ENCODE results near the gene CDKN2C. TPM values are rescaled to one million over a fixed set of nuclear protein-coding genes. Genes with fewer than 3 reads are reported as not detected.
A peak's percentile ranks its signal among the peaks of the same experiment; 100 is the strongest.

CDKN2C gene
- total RNA-seq (2014; rRNA removed; shearing (Covaris generic)) = not detected in 2 replicates
- polyA plus RNA-seq (2016; fragmentation: Nextera tagmentation; extraction: Ambion mirVana) = not detected in 2 replicates
- long read RNA-seq = 0 reads

DNA sequence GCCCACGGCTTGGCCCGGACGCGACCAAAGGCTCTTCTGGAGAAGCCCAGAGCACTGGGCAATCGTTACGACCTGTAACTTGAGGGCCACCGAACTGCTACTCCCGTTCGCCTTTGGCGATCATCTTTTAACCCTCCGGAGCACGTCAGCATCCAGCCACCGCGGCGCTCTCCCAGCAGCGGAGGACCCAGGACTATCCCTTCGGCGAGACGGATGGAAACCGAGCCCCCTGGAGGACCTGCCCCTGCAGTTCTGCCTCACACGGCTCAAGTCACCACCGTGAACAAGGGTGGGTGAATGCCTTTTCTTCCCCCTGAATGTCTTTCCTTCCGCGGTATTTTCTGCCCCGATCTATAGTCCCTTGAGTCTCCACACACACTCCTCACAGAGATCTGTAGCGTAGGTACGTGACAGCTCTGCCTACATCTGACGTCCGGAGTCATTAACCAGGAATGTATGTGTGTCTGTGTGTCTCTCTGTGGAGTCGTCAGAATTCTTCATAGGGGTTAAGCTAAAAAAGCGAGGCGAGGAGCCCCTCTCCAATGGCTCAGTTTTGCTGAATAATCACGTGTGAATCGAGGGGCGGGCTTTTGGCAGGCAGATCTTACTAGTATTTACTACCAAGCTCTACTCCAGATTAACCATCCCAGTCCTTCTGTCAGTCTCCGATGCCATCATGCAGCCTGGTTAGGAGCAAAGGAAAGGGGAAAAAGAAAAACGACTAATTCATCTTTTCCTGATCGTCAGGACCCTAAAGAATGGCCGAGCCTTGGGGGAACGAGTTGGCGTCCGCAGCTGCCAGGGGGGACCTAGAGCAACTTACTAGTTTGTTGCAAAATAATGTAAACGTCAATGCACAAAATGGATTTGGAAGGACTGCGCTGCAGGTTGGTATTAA, at the start of gene CDKN2C:
CDKN2C (plus strand) TSS at position 635 of the 898 bp plus-strand sequence; CDS start at position 759, 124 bp downstream.
- Mint-ChIP-seq H3K4me3 (peak within 1 kb of the TSS; percentile 80), H3K27ac (no peak within 1 kb of the TSS), H3K9me3 (no peaks in the 10 kb centered on the region), H3K36me3 (ENCODE audit: low read depth) (no peaks in the 10 kb centered on the region), H3K27me3 (ENCODE audit: insufficient read depth, low read depth, poor library complexity) (peaks cover 86% of the 10 kb centered on the region), H3K4me1 (peaks cover 18% of the 10 kb centered on the region)
- H3K27ac ChIP-seq (ENCODE audit: low read depth) = no peak within 1 kb of the TSS
- H3K9me2 ChIP-seq (ENCODE audit: insufficient read depth) = no peaks in the 10 kb centered on the region
- H3K36me3 ChIP-seq (ENCODE audit: insufficient read depth) = no peaks in the 10 kb centered on the region
- H3F3A ChIP-seq (replicated peaks; ENCODE audit: low read depth) = peaks cover 38% of the 10 kb centered on the region
- ATAC-seq (peak; percentile 27), DNase-seq (ENCODE audit: low spot score) (peak; percentile 61)
- no peaks in the 10 kb centered on the region for H3K79me2 ChIP-seq (replicated peaks; ENCODE audit: insufficient read depth)
- peak within 1 kb of the TSS; percentile 80 for H3K4me3 ChIP-seq
- H3K27me3 ChIP-seq (ENCODE audit: insufficient read depth) = peaks cover 99% of the 10 kb centered on the region
- H3K4me2 ChIP-seq = peak within 1 kb of the TSS; percentile 99
- H4K20me1 ChIP-seq (replicated peaks; ENCODE audit: insufficient read depth) = peaks cover 37% of the 10 kb centered on the region
- no peak for TF ChIP-seq NANOG (IDR thresholded peaks at IDR 0.05; ENCODE audit: borderline replicate concordance)
- peak; percentile 80 for TF ChIP-seq EZH2 (IDR thresholded peaks at IDR 0.05; ENCODE audit: low read depth, unreplicated experiment)
- TF ChIP-seq ZNF462 (CRISPR knock-in tag; IDR thresholded peaks at IDR 0.05) = no peak
- TF ChIP-seq EZH2phosphoT487 (IDR thresholded peaks at IDR 0.05; ENCODE audit: unreplicated experiment) = peak; percentile 41
- peak within 1 kb of the TSS; percentile 99 for H2AFZ ChIP-seq
- H3K4me1 ChIP-seq (ENCODE audit: insufficient read depth) = peaks cover 19% of the 10 kb centered on the region; the same call in 1 of the 2 replicates
